Measurements from ENCODE around the gene RETREG2. TPM values are rescaled to one million over a fixed set of nuclear protein-coding genes. Genes with fewer than 3 reads are reported as not detected.
"Not testable (repeated sequence)": the region's sequence is repeated elsewhere in the genome, so short reads cannot be mapped to it uniquely, and the experiment has no call there.

The RETREG2 gene
- polyA plus RNA-seq, 1 donor from 2014 or later, result 156 TPM

DNA sequence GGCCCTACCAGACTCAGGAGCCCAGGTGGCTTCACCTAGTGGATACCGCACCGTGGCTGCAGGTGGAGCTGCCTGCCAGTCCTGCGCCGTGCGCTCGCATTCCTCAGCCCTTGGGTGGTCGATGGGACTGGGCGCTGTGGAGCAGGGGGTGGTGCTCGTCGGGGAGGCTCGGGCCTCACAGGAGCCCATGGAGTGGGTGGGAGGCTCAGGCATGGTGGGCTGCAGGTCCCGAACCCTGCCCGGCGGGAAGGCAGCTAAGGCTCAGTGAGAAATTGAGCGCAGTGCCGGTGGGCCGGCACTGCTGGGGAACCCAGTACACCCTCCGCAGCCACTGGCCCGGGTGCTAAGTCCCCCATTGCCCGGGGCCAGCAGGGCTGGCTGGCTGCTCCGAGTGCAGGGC is 23.3 kb downstream of the RETREG2 start:
- H3K9me2 ChIP-seq (ENCODE audit: insufficient read depth, low read length); H3F3A ChIP-seq (ENCODE audit: insufficient read depth, low read length, poor library complexity, severe bottlenecking); H3K27me3 ChIP-seq (ENCODE audit: insufficient read depth, low read depth, low read length); H3K79me2 ChIP-seq (replicated peaks; ENCODE audit: insufficient read depth, low read length); H3K9me3 ChIP-seq (ENCODE audit: low read length); H3K9ac ChIP-seq (ENCODE audit: low read length); H3K4me2 ChIP-seq (ENCODE audit: low read length); H3K36me3 ChIP-seq (ENCODE audit: insufficient read depth, low read length); H3K4me3 ChIP-seq (ENCODE audit: low read length); H4K20me1 ChIP-seq (ENCODE audit: insufficient read depth); H3K27ac ChIP-seq (ENCODE audit: low read length); H2AFZ ChIP-seq (ENCODE audit: low read depth, low read length): not testable (repeated sequence)

DNA sequence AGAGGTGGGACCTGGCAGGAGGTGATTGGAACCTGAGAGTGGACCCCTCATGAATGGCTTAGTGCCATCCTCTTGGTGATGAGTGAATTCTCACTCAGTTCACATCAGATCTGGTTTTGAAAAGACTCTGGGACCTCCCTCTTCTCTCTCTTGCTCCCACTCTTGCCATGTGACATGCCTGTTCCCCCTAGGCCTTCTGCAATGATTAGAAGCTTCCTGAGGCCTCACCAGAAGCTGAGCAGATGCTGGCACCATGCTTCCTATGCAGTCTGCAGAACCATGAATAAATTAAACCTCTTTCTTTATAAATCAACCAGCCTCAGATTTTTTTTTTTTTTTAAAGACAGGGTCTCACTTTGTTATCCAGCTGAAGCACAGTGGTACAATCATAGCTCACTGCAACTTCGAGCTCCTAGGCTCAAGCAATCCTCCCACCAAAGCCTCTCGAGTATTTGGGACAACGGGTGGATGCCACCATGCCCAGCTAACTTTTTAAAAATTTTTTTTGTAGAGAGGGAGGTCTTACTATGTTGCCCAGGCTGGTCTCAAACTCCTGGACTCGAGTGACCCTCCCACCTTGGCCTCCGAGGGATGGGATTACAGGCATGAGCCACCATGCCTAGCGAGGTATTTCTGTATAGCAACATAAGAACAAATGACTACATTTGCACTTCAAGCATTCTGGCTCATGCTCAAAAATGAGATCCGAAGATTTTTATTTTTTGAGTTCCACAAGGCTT is 26.5 kb downstream of the RETREG2 start:
- TF ChIP-seq RAD21 (conservative IDR thresholded peaks at IDR 0.05) (no peak), REST (IDR thresholded peaks at IDR 0.05; ENCODE audit: borderline replicate concordance) (no peak), EP300 (conservative IDR thresholded peaks at IDR 0.05; ENCODE audit: poor library complexity, severe bottlenecking) (no peak), SMC3 (conservative IDR thresholded peaks at IDR 0.05; ENCODE audit: poor library complexity) (no peak), EZH2 (IDR thresholded peaks at IDR 0.05; ENCODE audit: borderline replicate concordance, insufficient read depth, low read length, poor library complexity, severe bottlenecking) (no peak), MXI1 (conservative IDR thresholded peaks at IDR 0.05; ENCODE audit: poor library complexity, severe bottlenecking) (no peak), TAF1 (IDR thresholded peaks at IDR 0.05; ENCODE audit: low read depth) (no peak), POLR2AphosphoS5 (IDR thresholded peaks at IDR 0.05) (no peak)
- TF ChIP-seq, protein P1, sequence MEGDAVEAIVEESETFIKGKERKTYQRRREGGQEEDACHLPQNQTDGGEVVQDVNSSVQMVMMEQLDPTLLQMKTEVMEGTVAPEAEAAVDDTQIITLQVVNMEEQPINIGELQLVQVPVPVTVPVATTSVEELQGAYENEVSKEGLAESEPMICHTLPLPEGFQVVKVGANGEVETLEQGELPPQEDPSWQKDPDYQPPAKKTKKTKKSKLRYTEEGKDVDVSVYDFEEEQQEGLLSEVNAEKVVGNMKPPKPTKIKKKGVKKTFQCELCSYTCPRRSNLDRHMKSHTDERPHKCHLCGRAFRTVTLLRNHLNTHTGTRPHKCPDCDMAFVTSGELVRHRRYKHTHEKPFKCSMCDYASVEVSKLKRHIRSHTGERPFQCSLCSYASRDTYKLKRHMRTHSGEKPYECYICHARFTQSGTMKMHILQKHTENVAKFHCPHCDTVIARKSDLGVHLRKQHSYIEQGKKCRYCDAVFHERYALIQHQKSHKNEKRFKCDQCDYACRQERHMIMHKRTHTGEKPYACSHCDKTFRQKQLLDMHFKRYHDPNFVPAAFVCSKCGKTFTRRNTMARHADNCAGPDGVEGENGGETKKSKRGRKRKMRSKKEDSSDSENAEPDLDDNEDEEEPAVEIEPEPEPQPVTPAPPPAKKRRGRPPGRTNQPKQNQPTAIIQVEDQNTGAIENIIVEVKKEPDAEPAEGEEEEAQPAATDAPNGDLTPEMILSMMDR (IDR thresholded peaks at IDR 0.05; ENCODE audit: poor library complexity, severe bottlenecking), result no peak
- Histone ChIP-seq H3K36me3 (ENCODE audit: insufficient read depth, low read length) (no peaks in the 10 kb centered on the region), H3K27ac (ENCODE audit: low read length) (no peak overlapping the region), H3K4me3 (ENCODE audit: low read length) (no peak overlapping the region), H3K79me2 (replicated peaks; ENCODE audit: insufficient read depth, low read length) (no peaks in the 10 kb centered on the region), H3F3A (ENCODE audit: insufficient read depth, low read length, poor library complexity, severe bottlenecking) (no peaks in the 10 kb centered on the region), H2AFZ (ENCODE audit: low read depth, low read length) (no peak overlapping the region), H4K20me1 (ENCODE audit: insufficient read depth) (no peaks in the 10 kb centered on the region), H3K9me3 (ENCODE audit: low read length) (no peaks in the 10 kb centered on the region), H3K9me2 (ENCODE audit: insufficient read depth, low read length) (no peaks in the 10 kb centered on the region), H3K4me2 (ENCODE audit: low read length) (no peak overlapping the region), H3K9ac (ENCODE audit: low read length) (no peak overlapping the region), H3K27me3 (ENCODE audit: insufficient read depth, low read depth, low read length) (no peaks in the 10 kb centered on the region)
